Measurements from ENCODE around the gene KRTCAP2. TPM values are rescaled to one million over a fixed set of nuclear protein-coding genes. Genes with fewer than 3 reads are reported as not detected.
"Not testable (repeated sequence)": the region's sequence is repeated elsewhere in the genome, so short reads cannot be mapped to it uniquely, and the experiment has no call there.

The KRTCAP2 gene
- 100 to 1,000 TPM; 124 to 166 (median 137) TPM for polyA plus RNA-seq (ENCODE audit: insufficient read length in 4 of 4)

DNA sequence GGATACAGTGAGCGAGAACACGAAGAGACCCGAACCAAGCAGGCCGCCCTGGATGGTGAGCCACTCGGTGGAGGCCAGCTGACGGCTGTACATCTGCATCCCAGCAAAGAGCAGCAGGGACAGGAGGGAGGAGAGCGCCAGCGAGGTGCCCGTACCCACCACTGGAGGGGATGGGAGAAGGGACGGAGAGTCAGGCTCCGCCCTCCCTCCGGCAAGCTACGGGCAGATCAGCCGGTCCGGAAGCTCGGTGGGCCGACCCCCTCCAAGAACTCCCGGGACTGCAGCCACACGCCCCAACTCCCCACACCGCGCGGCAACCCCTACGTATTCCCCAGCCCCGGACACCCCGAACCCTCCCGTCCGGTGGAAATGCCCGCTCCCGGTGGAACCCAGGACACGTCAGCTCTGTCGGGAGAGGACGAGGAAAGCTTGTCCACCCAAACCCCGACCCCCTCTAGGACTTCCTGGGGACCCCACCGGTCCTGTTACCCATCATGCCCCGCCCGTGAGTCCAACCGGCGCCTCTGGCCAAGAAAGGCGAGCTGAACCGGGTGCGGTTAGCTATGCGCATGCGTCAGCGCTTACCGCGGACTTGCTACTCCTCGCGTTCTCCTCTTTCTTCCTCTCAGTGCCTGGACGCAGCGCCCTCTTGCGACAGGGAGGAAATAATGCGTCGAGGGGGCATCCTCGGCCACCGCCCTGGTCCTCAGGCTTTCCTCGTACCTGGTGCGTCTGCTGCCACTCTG, at the start of gene KRTCAP2:
KRTCAP2 (minus strand) TSS at position 573 of the 746 bp plus-strand sequence; CDS start at position 493, 80 bp downstream.
- peak in 2 of 4 donors; percentile 89 to 93 for DNase-seq (ENCODE audit: low read depth in 4 of 4, low spot score in 2 of 4)

DNA sequence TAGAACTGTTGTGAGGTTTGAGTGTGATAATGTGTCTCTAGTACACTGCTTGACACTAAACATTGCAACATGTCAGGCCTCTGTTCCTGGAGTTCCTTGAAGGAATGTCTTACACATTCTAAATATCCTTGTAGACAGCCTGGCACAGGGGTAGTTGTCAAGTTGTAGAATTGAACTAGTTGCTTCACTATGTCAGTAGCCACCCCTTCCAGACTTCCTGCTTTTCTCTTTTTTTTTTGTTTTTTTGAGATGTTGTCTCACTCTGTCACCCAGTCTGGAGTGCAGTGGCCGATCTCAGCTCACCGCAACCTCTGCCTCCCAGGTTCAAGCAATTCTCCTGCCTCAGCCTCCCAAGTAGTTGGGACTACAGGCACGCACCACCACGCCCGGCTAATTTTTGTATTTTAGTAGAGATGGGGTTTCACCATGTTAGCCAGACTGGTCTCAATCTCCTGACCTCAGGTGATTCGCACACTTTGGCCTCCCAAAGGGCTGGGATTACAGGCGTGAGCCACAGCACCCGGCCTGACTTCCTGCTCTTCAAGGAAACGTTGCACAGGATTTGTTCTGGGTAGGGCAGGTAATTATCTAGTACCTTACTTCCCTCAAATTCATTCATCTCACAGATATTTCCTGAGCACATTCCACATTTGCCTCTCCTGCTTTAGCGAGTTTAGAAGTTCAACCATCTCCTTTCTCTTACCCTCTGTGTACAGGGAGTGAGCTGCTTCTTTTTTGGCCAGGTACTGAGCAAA, 47.3 kb upstream of the KRTCAP2 start:
- DNase-seq (ENCODE audit: low read depth in 4 of 4, low spot score in 2 of 4), result not testable (repeated sequence)

DNA sequence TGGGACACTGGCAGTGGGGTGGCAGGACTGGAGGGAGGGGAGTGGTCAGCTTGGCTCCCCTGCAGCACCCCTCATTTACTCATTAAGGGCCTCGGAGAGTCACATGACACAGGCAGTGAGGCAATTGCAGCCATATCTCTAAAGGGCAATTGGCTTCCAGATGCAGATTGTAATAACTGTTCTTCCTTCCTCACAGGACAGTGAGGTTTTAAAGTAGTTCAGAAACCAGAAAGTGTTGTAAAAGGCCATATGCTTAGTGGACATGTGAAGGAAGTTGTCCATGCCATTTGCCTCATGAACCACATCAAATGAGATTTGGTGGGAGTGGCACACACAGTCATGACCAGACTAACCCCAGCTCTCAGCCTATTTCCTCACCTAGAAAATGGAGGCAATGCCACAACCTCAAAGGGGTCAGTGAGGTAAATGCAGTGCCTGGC, 46.5 kb upstream of the KRTCAP2 start:
- DNase-seq (ENCODE audit: low read depth in 4 of 4, low spot score in 2 of 4), result no peak

DNA sequence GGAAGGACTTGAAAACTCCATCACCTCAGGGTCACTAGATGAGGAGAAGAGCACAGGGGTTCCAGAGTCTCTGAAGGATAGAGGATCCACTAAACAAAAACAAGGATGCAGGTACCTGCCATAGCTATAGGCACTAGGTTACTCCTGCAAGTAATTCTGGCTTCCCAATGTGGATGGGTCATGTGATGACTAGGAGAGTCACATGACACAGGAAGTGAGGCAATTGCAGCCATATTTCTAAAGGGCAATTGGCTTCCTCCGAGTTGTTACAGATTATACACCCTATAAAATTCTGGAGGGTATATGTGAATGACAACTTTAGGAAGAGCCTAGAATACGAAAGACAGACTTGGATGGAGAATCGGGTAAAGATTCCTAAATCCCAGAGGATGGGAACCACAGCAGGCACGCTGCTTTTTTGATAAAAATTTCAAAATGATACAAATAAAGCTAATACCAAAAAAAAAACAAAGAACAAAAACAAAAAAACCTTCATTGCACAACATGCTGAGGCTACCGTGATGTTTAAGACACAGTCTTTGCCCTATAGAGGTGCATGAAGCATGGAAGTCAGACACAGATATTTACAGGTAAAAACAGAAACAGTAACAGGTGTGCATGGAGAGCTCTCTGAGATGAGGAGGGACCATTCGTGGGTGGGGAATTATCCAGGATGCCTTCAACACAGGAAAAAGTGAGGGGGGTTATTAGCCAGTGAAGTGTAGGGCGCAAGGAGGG, 45.9 kb upstream of the KRTCAP2 start:
- DNase-seq (ENCODE audit: low read depth in 4 of 4, low spot score in 2 of 4), result peak in 1 of 4 donors; percentile 50

DNA sequence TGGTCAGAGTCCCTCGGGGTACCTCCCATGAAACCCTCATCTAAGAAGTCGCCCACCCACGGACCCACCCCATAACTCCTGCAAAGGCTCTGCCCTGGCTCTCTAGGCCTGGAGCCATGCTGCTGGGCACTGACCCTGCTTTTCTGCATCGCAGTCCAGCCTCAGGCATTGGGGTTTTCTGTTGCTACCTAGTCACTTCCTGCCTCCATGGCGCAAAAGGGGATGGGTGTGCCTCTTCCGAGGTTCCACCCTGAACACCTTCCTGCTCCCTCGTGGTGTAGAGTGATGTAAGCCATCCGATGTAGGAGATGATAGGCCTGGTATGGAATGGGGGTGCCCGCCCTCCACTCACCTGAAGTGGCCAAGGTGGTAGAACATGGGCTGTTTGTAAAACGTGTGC, 41.6 kb upstream of the KRTCAP2 start:
- not testable (repeated sequence) for DNase-seq (ENCODE audit: low read depth in 4 of 4, low spot score in 2 of 4)

DNA sequence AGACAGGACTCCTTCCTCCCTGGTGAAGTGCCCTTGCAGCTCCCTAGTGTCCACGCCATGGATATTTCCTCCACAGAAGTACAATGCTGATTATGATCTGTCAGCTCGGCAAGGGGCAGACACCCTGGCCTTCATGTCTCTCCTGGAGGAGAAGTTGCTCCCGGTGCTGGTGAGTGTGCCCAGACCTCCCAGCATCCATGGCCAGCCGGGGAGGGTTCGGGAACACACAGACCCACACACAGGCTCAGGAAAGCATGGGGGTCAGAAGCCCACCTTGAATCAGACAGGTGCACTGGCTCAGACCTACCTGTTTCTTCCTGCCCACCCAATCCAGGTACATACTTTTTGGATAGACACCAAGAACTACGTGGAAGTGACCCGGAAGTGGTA, 38.9 kb upstream of the KRTCAP2 start:
- not testable (repeated sequence) for DNase-seq (ENCODE audit: low read depth in 4 of 4, low spot score in 2 of 4)

DNA sequence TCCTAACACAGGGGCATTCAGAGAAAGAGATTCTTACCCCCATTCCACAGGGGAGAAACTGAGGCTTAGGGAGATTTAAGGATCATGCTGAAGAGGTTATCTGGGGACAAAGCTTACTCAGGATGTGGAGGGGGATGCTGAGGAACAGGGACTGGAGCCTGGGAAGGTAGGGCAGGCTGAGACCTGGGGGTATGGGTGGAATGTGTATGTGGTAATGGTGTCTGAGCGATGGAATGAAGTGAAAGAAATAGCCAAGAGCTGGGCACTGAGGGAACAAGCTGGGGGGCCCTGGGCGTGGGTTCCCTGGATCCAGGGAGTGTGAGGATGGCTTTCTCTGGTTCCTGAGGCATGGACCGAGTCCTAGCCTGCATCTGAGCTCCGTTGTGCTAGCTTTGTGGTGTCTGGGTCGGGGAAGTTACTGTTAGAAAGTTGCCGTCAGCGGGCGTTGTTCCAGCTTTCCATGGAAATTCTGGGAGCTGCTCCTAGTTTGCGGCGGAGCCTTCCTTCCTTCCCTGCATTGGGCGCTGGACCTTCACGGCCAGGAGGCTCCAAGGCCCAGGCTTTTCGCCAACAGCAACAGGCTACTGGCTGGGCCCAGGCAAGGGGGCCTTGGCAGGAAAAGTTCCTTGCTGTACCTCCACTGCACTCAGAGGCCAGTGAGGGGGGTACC, 38.4 kb upstream of the KRTCAP2 start:
- DNase-seq (ENCODE audit: low read depth in 4 of 4, low spot score in 2 of 4), result not testable (repeated sequence)

DNA sequence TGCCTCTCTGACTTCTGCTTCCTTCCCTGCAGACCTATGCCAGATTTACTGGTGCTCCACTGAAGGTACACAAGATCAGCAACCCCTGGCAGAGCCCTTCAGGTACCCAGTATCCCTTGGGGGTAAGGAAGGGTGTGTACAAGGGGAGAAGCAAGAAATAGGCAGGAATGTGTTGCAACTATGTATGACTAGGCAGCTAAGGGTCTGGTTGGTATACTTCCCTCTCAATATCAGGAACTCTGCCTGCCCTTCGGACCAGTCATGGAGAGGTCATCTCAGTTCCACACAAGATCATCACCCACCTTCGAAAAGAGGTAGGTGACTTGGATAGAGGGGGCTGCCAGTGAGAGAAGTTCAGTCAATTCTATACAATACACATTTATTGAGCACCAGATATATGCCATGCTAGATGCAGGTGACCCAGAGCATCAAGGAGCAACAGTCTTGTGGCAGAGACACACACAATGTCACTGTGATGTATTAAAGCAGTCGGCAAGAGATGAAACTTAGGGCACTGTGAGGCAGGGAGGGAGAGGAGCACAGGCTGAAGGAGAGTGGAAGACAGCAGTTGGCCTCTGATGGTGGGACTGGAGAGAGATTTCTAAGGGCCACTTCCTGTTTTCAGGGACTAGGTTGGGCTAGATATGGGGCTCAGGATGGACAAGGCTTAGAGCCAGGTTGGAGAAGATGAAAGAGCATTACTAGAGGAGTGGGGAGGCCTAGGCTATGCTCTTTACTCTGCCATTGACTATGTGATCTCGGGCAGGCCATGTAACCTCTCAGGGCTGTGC, 37.4 kb upstream of the KRTCAP2 start:
- DNase-seq (ENCODE audit: low read depth in 4 of 4, low spot score in 2 of 4), result no peak

DNA sequence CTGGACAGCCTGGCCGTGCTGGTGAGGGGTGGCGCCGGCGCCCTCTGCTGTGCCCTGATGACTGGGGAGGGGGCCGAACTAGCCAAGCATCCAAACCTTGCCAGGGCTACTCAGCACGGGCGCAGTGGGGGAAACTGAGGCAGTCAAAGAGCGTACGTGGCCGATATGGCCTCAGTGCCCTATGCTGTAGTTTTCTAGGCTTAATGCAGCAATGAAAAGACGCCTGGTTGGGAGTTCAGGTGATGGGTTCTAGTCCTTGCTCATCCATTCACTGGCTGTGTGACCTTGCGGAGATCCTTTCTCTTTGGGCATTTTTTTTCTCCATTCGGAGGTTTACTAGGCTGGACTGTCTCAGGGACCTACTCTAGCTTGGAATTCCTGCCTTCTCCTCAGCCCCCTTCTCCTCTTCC, 36.2 kb upstream of the KRTCAP2 start:
- DNase-seq (ENCODE audit: low read depth in 4 of 4, low spot score in 2 of 4), result no peak

DNA sequence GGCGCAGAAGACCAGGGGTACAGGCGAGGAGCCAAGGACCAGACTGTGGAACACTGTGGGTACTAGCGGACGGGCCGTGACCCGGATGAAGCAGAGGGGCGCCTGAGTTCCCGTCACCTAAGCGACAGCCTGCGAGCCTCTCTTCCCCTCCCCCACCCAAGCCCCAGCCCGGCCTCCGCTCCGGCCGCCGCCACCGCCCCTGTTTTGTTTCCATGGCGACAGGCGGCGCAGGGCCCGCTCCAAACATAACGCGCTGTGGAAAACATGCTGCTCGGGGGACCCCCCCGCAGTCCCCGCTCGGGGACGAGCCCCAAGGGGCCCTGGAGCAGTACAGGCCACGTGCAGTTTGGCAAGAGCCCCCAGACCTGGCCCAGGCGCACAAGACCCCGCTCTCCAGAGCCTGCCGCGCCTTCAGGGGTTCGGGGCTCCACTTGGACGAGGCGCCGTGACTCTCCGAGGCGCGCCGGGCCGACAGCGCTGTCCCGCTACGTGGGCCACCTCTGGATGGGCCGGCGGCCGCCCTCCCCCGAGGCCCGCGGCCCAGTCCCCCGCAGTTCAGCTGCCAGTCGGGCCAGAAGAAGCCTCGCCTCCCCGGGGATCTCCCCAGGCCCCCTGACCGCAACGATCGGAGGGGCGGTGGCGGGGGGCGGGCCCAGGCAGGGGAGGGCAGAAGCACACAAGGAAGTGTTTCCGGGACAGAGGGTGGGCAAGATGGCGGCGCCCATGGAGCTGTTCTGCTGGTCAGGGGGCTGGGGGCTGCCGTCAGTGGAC, 35.6 kb upstream of the KRTCAP2 start, which contains the start of gene MTX1:
MTX1 (plus strand) TSS at position 155 of the 771 bp plus-strand sequence; CDS start at position 265, 110 bp downstream.
- DNase-seq (ENCODE audit: low read depth in 4 of 4, low spot score in 2 of 4), result peak in 1 of 4 donors; percentile 81

DNA sequence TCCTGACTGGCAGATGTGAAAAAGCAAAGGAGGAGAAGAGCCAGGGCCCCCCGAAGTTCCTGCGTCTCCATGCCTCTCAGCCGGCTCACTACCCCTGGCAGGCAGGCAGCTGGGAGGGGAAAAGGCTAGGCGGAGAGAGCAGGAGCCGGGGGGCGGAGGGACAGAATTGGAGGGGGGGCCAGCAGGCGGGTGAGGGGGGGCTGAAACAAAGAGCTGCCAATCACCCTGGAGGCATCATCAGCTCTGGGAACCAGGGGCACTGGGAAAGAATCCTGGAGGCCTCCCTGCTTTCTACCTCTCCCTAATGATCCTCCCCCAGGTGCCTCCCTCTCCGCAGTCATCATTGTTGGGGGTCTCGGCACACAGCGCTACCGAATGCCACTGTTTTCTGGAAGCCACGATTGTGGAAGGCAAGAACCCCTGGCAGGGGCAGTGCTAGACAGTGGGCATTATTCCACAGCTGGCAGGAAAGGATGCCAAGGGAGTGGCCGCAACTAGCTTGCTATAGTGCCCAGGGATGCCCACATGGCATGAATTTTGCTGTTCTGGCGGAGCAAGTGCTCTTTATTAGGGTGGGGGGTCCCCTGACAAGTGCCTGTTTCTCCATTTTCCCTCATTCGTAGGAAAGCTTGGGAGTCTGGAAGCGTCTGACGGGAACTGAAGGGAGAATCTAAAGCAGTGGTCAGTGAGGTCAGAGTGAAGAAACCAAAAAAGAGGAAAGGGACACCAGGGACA, 34.9 kb upstream of the KRTCAP2 start, which contains the start of gene THBS3:
THBS3 (minus strand) TSS at position 92 of the 735 bp plus-strand sequence; CDS start at position 71, 21 bp downstream.
- no peak for DNase-seq (ENCODE audit: low read depth in 4 of 4, low spot score in 2 of 4)

DNA sequence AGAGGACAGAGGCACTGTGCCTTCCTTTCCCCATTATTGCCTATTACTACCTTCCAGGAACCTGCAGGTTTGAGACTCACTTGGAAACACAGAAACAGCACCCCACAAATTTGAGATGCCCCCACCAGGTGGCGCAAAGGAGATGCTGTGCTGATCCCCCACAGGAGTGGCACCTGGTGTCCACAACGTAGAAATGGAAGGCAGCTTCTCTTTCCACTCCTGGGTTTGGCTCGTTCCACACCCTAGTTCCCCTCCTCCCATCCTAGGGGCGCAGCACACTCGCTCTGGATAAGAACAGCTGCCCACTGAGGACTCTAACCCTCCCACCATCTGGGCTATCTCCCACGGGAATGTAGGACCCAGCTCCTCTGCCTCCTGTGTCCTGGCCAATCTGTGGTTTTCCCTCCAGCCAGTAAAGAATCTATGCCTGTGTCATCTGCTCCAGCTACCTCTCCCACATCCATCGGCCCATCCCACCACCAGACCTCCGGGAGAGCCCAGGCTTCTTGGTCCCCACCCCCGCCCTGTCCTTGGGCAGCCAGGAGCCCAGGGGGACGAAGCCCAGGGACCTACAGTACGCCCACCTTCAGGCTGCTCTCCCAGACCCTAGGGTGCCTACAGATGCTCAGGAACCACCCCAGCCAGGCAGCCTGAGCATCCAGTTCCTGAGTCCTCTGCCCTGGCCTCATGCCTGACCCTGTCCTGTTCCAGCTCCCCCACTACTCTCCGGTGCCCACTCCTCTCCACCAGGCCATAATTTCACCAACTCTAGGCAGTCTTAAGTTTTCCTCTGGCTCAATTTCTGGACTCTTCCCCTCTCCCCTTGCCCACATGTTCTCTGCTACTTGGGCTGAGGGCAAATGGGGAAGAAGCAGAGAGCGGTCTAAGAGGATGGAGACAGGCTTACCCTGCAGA, 34.0 kb upstream of the KRTCAP2 start:
- DNase-seq (ENCODE audit: low read depth in 4 of 4, low spot score in 2 of 4), result peak in 1 of 4 donors; percentile 75

DNA sequence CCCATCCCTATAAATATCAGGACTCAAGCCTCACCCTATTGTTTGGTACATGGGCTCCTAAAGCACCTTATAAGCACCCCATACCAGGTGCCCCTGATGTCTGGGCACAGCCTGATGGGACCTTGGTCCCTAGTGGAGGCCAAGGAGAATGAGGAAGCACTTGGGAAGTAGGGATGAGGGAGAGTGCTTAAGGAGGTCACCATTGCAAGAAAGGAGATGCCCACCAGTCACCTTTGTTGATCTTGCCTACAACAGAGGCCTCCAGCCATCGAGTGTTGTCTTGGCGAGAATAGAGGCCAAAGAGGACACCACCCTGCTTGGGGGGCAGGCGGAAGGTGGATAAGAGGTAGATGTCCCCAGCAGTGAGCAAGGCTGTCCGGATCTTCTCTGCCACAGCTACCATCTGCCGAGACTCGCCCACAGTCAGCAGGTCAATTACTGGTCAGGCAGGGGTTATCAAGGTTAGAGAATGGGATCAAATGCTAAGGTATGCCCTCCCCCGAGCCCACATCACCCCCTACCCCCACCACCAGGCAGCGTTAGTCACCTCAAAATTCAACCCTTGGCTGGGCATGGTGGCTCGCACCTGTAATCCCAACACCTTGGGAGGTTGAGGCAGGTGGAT, 33.0 kb upstream of the KRTCAP2 start:
- no peak for DNase-seq (ENCODE audit: low read depth in 4 of 4, low spot score in 2 of 4)

DNA sequence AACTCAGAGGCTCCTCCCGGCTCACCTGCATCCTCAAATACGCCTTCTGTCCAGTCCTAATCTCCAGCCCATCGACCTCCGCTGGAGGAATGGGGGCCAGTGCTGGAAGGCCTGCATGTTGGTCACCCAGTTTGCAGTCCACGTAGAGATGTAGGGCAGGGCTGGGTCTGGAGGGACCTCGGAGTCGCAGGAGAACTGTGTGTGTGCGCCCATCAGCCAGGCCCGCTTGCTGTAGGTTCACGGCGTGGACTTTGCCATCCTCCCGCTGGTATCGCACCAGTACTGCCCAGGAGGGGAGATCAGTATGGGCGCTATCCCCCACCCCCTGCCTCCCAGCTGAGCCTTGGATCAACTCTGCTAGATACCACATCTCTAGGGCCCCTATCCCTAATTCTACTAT, 31.9 kb upstream of the KRTCAP2 start:
- DNase-seq (ENCODE audit: low read depth in 4 of 4, low spot score in 2 of 4), result no peak

DNA sequence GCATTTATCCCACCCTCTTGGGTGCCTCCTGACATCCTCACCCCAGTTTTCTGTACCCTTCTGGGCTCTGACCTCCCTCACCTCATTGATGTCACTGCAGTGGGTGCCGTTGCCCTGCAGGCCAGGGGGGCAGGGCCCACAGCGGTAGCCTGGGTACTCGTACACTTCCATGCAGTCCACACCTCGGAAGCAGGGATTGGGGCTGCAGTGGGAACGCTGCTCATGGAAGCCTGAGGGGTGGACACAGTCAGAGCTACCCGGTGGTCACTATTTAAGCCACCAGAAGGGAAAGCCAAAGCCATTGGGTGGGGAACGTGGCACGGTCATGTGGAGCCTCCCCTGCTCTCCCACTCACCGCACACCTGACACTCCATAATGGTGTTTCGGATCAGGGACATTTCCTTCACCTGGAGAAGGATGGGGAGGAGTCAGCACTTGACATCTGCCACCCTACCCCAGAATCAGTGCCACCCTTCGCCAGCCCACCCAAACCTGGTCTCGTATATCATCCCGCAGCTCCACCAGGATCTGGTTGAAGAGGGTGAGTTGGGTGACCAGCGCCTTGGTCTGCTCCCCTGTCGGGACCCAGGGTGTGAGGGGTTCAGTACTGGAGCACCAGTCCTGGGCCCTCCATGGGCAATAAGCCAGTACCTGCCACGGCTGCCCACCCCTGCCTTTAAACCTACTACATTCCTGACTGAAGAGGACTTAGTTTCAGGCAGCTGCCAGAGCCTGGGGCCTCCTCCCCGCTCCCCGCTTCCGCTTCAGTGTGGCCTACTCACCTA, 29.8 kb upstream of the KRTCAP2 start:
- DNase-seq (ENCODE audit: low read depth in 4 of 4, low spot score in 2 of 4), result no peak

DNA sequence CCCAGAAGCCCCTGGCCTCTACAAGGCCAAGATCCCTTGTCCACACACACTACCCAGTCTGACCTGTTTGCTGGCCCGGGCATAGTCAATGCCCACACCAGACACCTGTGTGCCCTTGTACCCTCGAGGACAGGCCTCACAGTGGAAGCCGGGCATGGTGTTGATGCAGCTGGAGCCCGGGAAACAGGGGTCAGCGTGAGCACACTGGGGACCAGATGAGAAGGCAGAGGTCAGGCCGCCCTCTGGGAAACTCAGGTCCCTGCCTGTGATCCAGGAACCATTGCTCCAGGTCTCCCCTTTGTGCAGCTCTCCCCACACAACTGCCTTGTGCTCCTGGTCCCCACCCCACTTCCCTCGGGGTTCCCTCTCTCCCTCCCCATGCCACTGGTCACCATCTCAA, 29.1 kb upstream of the KRTCAP2 start:
- DNase-seq (ENCODE audit: low read depth in 4 of 4, low spot score in 2 of 4), result no peak

All from left renal cortex interstitium (tissue), 4 donors.